Upper lobe of right lung (tissue), 1 donor: ENCODE measurements around the gene KCNJ1. TPM values are rescaled to one million over a fixed set of nuclear protein-coding genes. Genes with fewer than 3 reads are reported as not detected.

Source experiments
- ATAC-seq: fragments of 200-7000 bp; cut with Tn5 transposase; one replicate; pipeline ENCODE4 v1.9.1; 2020; ENCODE audit warnings: mild to moderate bottlenecking, moderate library complexity
- DNase-seq: peaks from one replicate; pipeline ENCODE4 v3.0.0-alpha.2; 2020
- H3K27ac ChIP-seq: fragments of 200-600 bp; one replicate; pipeline ENCODE4 v1.8.0; 2022
- H3K27me3 ChIP-seq: fragments of 200-600 bp; one replicate; pipeline ENCODE4 v1.8.0; 2022; ENCODE audit warnings: mild to moderate bottlenecking
- H3K36me3 ChIP-seq: fragments of 200-600 bp; one replicate; pipeline ENCODE4 v1.8.0; 2022
- H3K4me1 ChIP-seq: fragments of 200-600 bp; one replicate; pipeline ENCODE4 v1.8.0; 2022
- H3K4me3 ChIP-seq: fragments of 200-600 bp; one replicate; pipeline ENCODE4 v1.8.0; 2022; ENCODE audit warnings: mild to moderate bottlenecking
- H3K9me3 ChIP-seq: fragments of 200-600 bp; one replicate; pipeline ENCODE4 v1.8.0; 2022
- intact Hi-C: fragments of 100-400 bp; cut with DNase I; formaldehyde crosslinking; loops from one replicate; pipeline ENCODE4 v1.11.0; 2022
- total RNA-seq: library from RNA; stranded (reverse); fragmentation: NEBNext Ultra II Directional; extraction: Animal tissue kit (Norgen Biotek cat#: 25700); gene quantifications from one replicate; pipeline ENCODE4 v1.2.1, GENCODE V29; 2021
- TF ChIP-seq, protein P1 (sequence below): fragments of 200-600 bp; IDR thresholded peaks from one replicate; pipeline ENCODE4 v1.8.0; 2022; ENCODE audit warnings: antibody characterized with exemption
- donor health status: DM: no; HTN: yes; CAD: no; lungs with severe emphysema.

KCNJ1 gene
- total RNA-seq, 1 donor from 2014 or later = 0.23 TPM

DNA sequence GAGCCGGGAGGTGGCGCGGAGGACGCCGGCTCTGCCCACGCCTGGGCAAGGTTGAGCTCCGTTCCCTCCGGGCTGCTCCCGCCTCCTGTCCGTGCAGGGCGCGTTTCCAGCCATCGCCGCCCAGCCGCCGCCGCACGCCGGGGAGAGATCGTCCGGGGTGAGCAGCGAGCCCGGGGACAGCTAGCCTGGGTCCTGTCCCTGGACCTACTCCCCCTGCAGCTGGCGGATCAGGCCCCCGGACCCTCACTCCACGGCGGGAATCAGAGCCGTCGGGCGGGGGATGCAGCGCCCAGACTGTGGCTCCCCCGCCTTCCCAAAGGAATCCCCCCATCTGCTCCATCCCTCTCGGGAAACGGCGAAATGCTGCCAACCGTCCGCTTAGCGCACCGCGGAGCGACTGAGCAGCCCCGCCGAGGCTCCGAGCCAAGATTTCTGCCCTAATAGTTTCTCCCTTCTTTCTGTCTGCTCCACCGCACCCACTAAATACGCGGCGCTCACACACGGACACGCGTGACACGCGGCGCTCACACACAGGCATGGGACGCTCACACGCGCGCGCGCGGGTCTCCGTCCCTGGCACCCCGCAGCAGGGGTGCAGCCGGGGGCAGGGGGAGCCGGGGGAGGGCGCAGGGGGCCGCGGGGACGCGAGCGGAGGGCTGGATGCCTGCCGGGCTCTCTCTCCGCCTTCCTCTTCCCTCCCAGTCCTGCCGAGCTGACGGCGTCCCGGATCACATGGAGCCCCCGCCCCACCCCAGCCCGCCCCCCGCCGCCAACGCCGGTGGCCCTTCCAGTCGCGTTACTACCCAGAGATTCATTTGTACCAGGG, 23.7 kb upstream of the KCNJ1 start, which contains the start of gene KCNJ5:
Gene KCNJ5, plus strand, starts transcription at position 814 of the 826 bp plus-strand sequence. CDS start 19,918 bp downstream, outside the sequence.
- peaks cover 31% of the 10 kb centered on the region for H3K4me1 ChIP-seq
- TF ChIP-seq, protein P1, sequence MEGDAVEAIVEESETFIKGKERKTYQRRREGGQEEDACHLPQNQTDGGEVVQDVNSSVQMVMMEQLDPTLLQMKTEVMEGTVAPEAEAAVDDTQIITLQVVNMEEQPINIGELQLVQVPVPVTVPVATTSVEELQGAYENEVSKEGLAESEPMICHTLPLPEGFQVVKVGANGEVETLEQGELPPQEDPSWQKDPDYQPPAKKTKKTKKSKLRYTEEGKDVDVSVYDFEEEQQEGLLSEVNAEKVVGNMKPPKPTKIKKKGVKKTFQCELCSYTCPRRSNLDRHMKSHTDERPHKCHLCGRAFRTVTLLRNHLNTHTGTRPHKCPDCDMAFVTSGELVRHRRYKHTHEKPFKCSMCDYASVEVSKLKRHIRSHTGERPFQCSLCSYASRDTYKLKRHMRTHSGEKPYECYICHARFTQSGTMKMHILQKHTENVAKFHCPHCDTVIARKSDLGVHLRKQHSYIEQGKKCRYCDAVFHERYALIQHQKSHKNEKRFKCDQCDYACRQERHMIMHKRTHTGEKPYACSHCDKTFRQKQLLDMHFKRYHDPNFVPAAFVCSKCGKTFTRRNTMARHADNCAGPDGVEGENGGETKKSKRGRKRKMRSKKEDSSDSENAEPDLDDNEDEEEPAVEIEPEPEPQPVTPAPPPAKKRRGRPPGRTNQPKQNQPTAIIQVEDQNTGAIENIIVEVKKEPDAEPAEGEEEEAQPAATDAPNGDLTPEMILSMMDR = no peak
- DNase-seq = peak; percentile 80

DNA sequence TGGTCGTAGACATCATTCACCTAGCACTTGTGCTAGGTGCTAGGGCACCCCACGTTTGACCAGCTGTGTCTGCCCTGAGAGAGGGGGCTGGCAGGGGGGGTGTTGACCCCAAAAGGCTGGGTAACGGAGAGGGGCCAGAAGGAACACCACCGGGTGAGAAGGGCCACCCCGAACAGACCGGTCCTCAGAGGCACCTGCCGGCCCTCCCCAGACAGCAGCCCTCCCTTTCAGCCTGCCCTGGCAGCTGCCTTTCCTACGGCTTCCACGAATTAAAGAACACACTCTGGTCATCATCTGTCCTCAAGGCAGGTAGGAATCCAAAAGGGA, 23.1 kb upstream of the KCNJ1 start:
- ATAC-seq = no peak

More for the DNA sequence above, 23.7 kb upstream of the KCNJ1 start, which contains the start of gene KCNJ5:
- H3K27me3 ChIP-seq = peaks cover 14% of the 10 kb centered on the region
- no peaks in the 10 kb centered on the region for H3K36me3 ChIP-seq
- peak within 1 kb of the TSS; percentile 55 for H3K4me3 ChIP-seq
- intact Hi-C loops = no loop called here
- no peaks in the 10 kb centered on the region for H3K9me3 ChIP-seq
- peak within 1 kb of the TSS; percentile 58 for H3K27ac ChIP-seq
- peak; percentile 59 for ATAC-seq

DNA sequence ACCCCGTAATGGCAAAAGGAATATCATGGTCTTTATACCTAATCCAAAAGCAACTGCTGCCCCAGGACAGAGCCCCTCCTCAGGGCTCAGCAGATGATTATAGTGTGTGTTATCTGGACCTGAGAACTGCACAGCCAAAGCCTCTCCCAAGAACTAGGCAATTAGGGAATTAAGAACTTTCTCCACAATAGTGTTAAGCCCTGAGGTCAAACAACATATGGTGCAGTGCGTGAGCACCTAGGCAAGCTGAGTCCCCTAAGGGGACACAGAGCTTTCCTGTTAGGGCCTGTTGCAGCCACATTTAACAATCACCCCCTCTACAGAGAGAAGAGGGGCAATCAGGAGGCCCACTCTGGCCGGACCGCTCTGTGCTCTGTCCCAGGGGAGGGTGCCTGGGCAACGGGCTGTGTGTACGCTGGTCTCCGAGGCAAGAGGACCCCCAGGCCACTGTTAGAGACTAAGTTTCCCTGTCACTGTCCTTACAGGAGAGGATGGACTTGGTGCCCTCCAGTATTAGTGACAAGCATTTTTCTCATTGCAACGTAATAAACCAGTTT, 22.6 kb upstream of the KCNJ1 start:
- Histone ChIP-seq H3K27ac (no peak overlapping the region), H3K4me3 (no peak overlapping the region), H3K36me3 (no peaks in the 10 kb centered on the region), H3K9me3 (no peaks in the 10 kb centered on the region), H3K27me3 (peaks cover 14% of the 10 kb centered on the region), H3K4me1 (peaks cover 28% of the 10 kb centered on the region)
- ATAC-seq (no peak), DNase-seq (no peak)
- TF ChIP-seq, protein P1 = no peak
- intact Hi-C loops = no loop called here

More for the DNA sequence above, 23.1 kb upstream of the KCNJ1 start:
- H3K36me3 ChIP-seq = no peaks in the 10 kb centered on the region
- H3K4me1 ChIP-seq = peaks cover 28% of the 10 kb centered on the region
- TF ChIP-seq, protein P1 = no peak
- DNase-seq = no peak
- peak overlapping the region; percentile 55 for H3K4me3 ChIP-seq
- intact Hi-C loops = no loop called here
- peaks cover 14% of the 10 kb centered on the region for H3K27me3 ChIP-seq
- no peak overlapping the region for H3K27ac ChIP-seq
- no peaks in the 10 kb centered on the region for H3K9me3 ChIP-seq

DNA sequence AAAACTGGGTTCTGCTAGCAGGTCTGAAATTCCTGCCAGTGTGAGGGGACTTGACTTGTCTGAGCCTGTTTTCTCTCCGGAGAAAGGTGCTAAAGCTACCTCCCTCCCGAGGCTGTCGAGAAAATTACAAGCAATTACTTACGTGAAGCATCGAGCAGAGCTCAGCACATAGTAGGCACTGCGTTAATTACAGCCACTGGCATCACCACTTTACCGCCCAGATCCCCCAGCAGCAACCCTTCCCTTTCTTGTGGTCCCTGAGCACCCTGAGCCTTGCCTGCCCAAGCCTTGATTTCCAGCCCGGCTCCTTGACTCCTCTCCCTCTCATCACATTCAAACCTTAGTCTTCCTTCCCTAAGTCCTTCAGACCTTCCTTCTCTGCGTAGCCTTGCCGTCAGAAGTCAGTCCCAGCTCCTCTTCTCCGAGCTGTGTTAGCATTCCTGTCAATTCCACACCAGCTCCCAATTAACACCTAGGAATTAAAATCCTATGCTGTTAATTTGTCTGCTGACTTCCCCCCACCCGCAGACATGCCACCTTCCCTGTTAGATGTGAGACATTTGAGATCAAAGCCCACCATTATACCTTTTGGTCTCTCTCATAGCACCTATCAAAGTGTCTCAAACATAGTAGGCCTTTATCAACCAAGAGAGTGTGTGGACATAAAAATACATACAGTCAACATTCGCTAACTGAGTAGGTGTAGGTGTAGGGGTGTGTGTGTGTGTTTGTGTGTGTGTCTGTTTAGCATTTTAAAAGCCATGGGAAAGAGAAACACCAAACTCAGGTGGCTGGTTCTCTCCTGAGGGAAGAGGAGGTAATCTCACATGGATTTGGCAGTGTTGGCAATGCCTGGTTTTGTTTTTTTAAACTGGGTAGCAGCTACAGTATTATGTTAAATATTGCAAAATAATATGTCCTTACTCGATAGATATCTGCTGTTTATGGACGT, 21.2 kb upstream of the KCNJ1 start:
- ATAC-seq (no peak), DNase-seq (no peak)
- no peak overlapping the region for H3K4me3 ChIP-seq
- H3K27ac ChIP-seq = no peak overlapping the region
- intact Hi-C loops = no loop called here
- peaks cover 14% of the 10 kb centered on the region for H3K27me3 ChIP-seq
- H3K9me3 ChIP-seq = no peaks in the 10 kb centered on the region
- TF ChIP-seq, protein P1 = no peak
- H3K4me1 ChIP-seq = peaks cover 19% of the 10 kb centered on the region
- H3K36me3 ChIP-seq = no peaks in the 10 kb centered on the region

DNA sequence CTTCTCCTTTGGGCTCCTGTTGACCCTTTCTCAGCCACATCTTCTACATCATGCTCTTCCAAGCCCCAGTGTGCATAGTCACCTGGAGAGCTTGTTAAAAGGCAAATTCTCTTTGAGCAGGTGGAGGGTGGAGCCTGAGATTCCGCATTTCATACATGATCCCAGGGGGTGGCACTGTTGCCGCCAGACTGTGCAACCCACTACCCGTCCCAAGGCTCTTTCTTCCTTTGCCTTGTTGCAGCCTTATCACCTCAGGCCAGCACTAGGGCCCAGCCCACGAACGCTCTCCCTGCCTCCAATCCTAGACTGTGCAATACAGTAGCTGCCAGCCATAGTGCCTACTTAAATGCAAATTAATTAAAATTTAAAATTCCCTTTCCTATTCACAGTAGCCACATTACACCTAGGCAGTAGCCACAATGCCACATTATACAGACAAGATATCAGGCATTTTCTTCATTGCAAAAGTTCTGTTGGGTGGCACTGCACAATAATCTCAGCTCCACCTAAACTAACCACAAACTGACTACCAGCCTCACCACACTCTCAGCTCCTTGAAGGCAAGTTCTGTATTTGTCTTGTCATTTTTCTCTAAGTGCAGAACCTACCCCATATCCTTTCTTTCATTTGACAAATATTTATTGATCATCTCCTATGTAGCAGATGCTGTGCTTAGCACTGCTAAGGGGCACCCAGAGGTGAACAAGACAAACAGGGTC, 19.5 kb upstream of the KCNJ1 start:
- H3K36me3 ChIP-seq = no peaks in the 10 kb centered on the region
- H3K4me1 ChIP-seq = peaks cover 9% of the 10 kb centered on the region
- DNase-seq (no peak), ATAC-seq (peak; percentile 71)
- TF ChIP-seq, protein P1 = no peak
- intact Hi-C loops = no loop called here
- H3K27me3 ChIP-seq = peaks cover 14% of the 10 kb centered on the region
- no peak overlapping the region for H3K4me3 ChIP-seq
- no peaks in the 10 kb centered on the region for H3K9me3 ChIP-seq
- H3K27ac ChIP-seq = no peak overlapping the region
